Neural cell (in vitro differentiated cells): ENCODE data around the gene TNS3. TPM values are rescaled to one million over a fixed set of nuclear protein-coding genes. Genes with fewer than 3 reads are reported as not detected.

Source experiments
- H2AFZ ChIP-seq: fragments of 200-600, 300-800 bp; sonication (generic), shearing (Covaris generic); 2 replicates; pipeline ENCODE4 v1.6.0; 2014; ENCODE audit warnings: low read depth, mild to moderate bottlenecking, antibody characterized with exemption, low read length, moderate library complexity
- H3F3A ChIP-seq: fragments of 200-600 bp; shearing (Covaris generic); 2 replicates; pipeline ENCODE4 v1.6.1; 2016; ENCODE audit warnings: mild to moderate bottlenecking, moderate library complexity, mixed read lengths, antibody characterized with exemption, low read length; ENCODE audit not compliant: insufficient read depth, poor library complexity, severe bottlenecking
- H3K27ac ChIP-seq: fragments of 200-600, 300-800 bp; sonication (generic), shearing (Covaris generic); 2 replicates; pipeline ENCODE4 v1.5.1; 2014; ENCODE audit warnings: mild to moderate bottlenecking, low read length, moderate library complexity
- H3K27me3 ChIP-seq: fragments of 300-800, 200-600 bp; sonication (generic), shearing (Covaris generic); 2 replicates; pipeline ENCODE4 v1.6.0; 2014; ENCODE audit warnings: mild to moderate bottlenecking, low read depth, low read length, moderate library complexity; ENCODE audit not compliant: insufficient read depth
- H3K36me3 ChIP-seq: fragments of 300-800, 200-600 bp; sonication (generic), shearing (Covaris generic); 2 replicates; pipeline ENCODE4 v1.5.1; 2014; ENCODE audit warnings: mild to moderate bottlenecking, antibody characterized with exemption, low read length, moderate library complexity; ENCODE audit not compliant: insufficient read depth
- H3K4me2 ChIP-seq: fragments of 300-800, 200-600 bp; sonication (generic), shearing (Covaris generic); 2 replicates; pipeline ENCODE4 v1.6.0; 2014; ENCODE audit warnings: mild to moderate bottlenecking, low read length
- H3K4me3 ChIP-seq: fragments of 300-800, 200-600 bp; sonication (generic), shearing (Covaris generic); 2 replicates; pipeline ENCODE4 v1.5.1; 2014; ENCODE audit warnings: mild to moderate bottlenecking, low read length, moderate library complexity
- H3K79me2 ChIP-seq: fragments of 200-600 bp; shearing (Covaris generic); replicated peaks from 2 replicates; pipeline ENCODE4 v1.6.0; 2014; ENCODE audit warnings: mild to moderate bottlenecking, low read length, moderate library complexity; ENCODE audit not compliant: insufficient read depth
- H3K9ac ChIP-seq: fragments of 300-800, 200-600 bp; sonication (generic), shearing (Covaris generic); 2 replicates; pipeline ENCODE4 v1.6.1; 2016; ENCODE audit warnings: mild to moderate bottlenecking, low read length, mixed read lengths
- H3K9me2 ChIP-seq: fragments of 200-600 bp; shearing (Covaris generic); 2 replicates; pipeline ENCODE4 v1.6.1; 2016; ENCODE audit warnings: mild to moderate bottlenecking, low read length, mixed read lengths; ENCODE audit not compliant: insufficient read depth
- H3K9me3 ChIP-seq: fragments of 200-600, 300-800 bp; sonication (generic), shearing (Covaris generic); 2 replicates; pipeline ENCODE4 v1.6.1; 2016; ENCODE audit warnings: mild to moderate bottlenecking, mixed run types, low read length, moderate library complexity, mixed read lengths
- H4K20me1 ChIP-seq: fragments of 200-600 bp; shearing (Covaris generic); 2 replicates; pipeline ENCODE4 v1.6.1; 2016; ENCODE audit warnings: mild to moderate bottlenecking, mixed run types; ENCODE audit not compliant: insufficient read depth
- CTCF ChIP-seq: fragments of 450-650 bp; IDR thresholded peaks from 2 replicates; pipeline ENCODE4 v1.5.1; 2014; ENCODE audit warnings: antibody characterized with exemption, mild to moderate bottlenecking, moderate library complexity; ENCODE audit not compliant: poor library complexity, severe bottlenecking
- EP300 ChIP-seq: fragments of 450-650 bp; conservative IDR thresholded peaks from 2 replicates; pipeline ENCODE4 v1.6.1; 2014; ENCODE audit warnings: antibody characterized with exemption, mild to moderate bottlenecking, moderate library complexity; ENCODE audit not compliant: poor library complexity, severe bottlenecking
- EZH2 ChIP-seq: fragments of 200-600, 300-800 bp; shearing (Covaris generic), sonication (generic); IDR thresholded peaks from 2 replicates; pipeline ENCODE4 v1.6.1; 2014; ENCODE audit warnings: antibody characterized with exemption, low read length, borderline replicate concordance, mild to moderate bottlenecking; ENCODE audit not compliant: insufficient read depth, poor library complexity, severe bottlenecking
- MXI1 ChIP-seq: fragments of 450-650 bp; conservative IDR thresholded peaks from 2 replicates; pipeline ENCODE4 v1.6.1; 2014; ENCODE audit warnings: antibody characterized with exemption, mild to moderate bottlenecking; ENCODE audit not compliant: poor library complexity, severe bottlenecking
- POLR2AphosphoS5 ChIP-seq: IDR thresholded peaks from 2 replicates; pipeline ENCODE4 v1.6.1; 2012
- RAD21 ChIP-seq: fragments of 450-650 bp; conservative IDR thresholded peaks from 2 replicates; pipeline ENCODE4 v1.6.1; 2014; ENCODE audit warnings: antibody characterized with exemption, mild to moderate bottlenecking, moderate library complexity
- REST ChIP-seq: IDR thresholded peaks from 2 replicates; pipeline ENCODE4 v1.6.1; 2012; ENCODE audit warnings: borderline replicate concordance
- SMC3 ChIP-seq: fragments of 450-650 bp; conservative IDR thresholded peaks from 2 replicates; pipeline ENCODE4 v1.6.1; 2014; ENCODE audit warnings: antibody characterized with exemption, mild to moderate bottlenecking, moderate library complexity; ENCODE audit not compliant: poor library complexity
- TAF1 ChIP-seq: IDR thresholded peaks from 2 replicates; pipeline ENCODE4 v1.6.1; 2012; ENCODE audit warnings: low read depth
- polyA plus RNA-seq: library from polyadenylated mRNA; depleted of rRNA; stranded (reverse); fragments of >200 nt; gene quantifications from 2 replicates; pipeline ENCODE4 v1.2.3, GENCODE V29; 2014

Gene TNS3
- polyA plus RNA-seq, 1 donor from 2014 or later, result 0.58 TPM

- no peak overlapping the region for H3K9ac ChIP-seq
- H4K20me1 ChIP-seq, result no peaks in the 10 kb centered on the region
- no peaks in the 10 kb centered on the region for H3K9me2 ChIP-seq
- H3K4me2 ChIP-seq, result no peak overlapping the region
- H3K27me3 ChIP-seq, result no peaks in the 10 kb centered on the region
- no peak overlapping the region for H3K4me3 ChIP-seq
- no peaks in the 10 kb centered on the region for H3K9me3 ChIP-seq
- no peak overlapping the region for H2AFZ ChIP-seq
- TF ChIP-seq EP300, result no peak
- TF ChIP-seq CTCF, result no peak
- no peak for TF ChIP-seq MXI1
- no peak for TF ChIP-seq POLR2AphosphoS5
- TF ChIP-seq RAD21, result no peak
- no peak for TF ChIP-seq EZH2
- TF ChIP-seq SMC3, result no peak
- TF ChIP-seq REST, result no peak
- TF ChIP-seq TAF1, result no peak
- no peaks in the 10 kb centered on the region for H3F3A ChIP-seq
- H3K27ac ChIP-seq, result no peak overlapping the region
- H3K79me2 ChIP-seq, result no peaks in the 10 kb centered on the region
- H3K36me3 ChIP-seq, result no peaks in the 10 kb centered on the region
Observed at GRCh38 chr7:47507522-47507921, 74.4 kb downstream of the TNS3 start.

GRCh38 chr7:47506382-47507339 lies 75.2 kb downstream of the TNS3 start:
- no peak overlapping the region for H3K4me3 ChIP-seq
- TF ChIP-seq TAF1, result no peak
- TF ChIP-seq CTCF, result no peak
- no peak for TF ChIP-seq MXI1
- no peak for TF ChIP-seq POLR2AphosphoS5
- no peak for TF ChIP-seq REST
- no peak for TF ChIP-seq EZH2
- TF ChIP-seq EP300, result no peak
- TF ChIP-seq SMC3, result no peak
- TF ChIP-seq RAD21, result no peak
- no peak overlapping the region for H2AFZ ChIP-seq
- H3K79me2 ChIP-seq, result no peaks in the 10 kb centered on the region
- no peaks in the 10 kb centered on the region for H3K27me3 ChIP-seq
- H3K27ac ChIP-seq, result no peak overlapping the region
- no peak overlapping the region for H3K9ac ChIP-seq
- H3K4me2 ChIP-seq, result no peak overlapping the region
- H3K9me3 ChIP-seq, result no peaks in the 10 kb centered on the region
- H4K20me1 ChIP-seq, result no peaks in the 10 kb centered on the region
- H3K36me3 ChIP-seq, result no peaks in the 10 kb centered on the region
- H3F3A ChIP-seq, result no peaks in the 10 kb centered on the region
- no peaks in the 10 kb centered on the region for H3K9me2 ChIP-seq
